Gastrocnemius medialis (tissue), 4 donors: Measurements from ENCODE around the gene SMO. TPM values are rescaled to one million over a fixed set of nuclear protein-coding genes. Genes with fewer than 3 reads are reported as not detected.

Experiments
- ATAC-seq, 2 donors: fragments of 150-250 bp; one replicate each; pipeline ENCODE4 v1.9.1; 2016
- DNase-seq, 2 donors: peaks; one replicate each; pipeline ENCODE4 v3.0.0-alpha.2; 2019
- H3K27ac ChIP-seq, 4 donors: fragments of 200-600 bp; sonication (generic); 1 replicate in 1 of 4; 2 replicates in 3 of 4; pipeline ENCODE4 v1.5.1; 2016 to 2018; ENCODE audit warnings: mild to moderate bottlenecking in 2 of 4, moderate library complexity in 1 of 4
- H3K27me3 ChIP-seq, 3 donors: fragments of 200-600 bp; sonication (generic) in 2 of 3; 1 replicate in 1 of 3; 2 replicates in 2 of 3; pipeline versions ENCODE4 v1.5.1 to v1.6.0; 2016 to 2019; ENCODE audit warnings: mild to moderate bottlenecking in 1 of 3, moderate library complexity in 1 of 3
- H3K36me3 ChIP-seq, 2 donors: fragments of 200-600 bp; sonication (generic) in 1 of 2; one replicate each; pipeline ENCODE4 v1.5.1; 2017 to 2018
- H3K4me1 ChIP-seq, 2 donors: fragments of 200-600 bp; sonication (generic) in 1 of 2; one replicate each; pipeline ENCODE4 v1.5.1; 2016 to 2017; ENCODE audit warnings: mild to moderate bottlenecking in 2 of 2
- H3K4me3 ChIP-seq, 4 donors: fragments of 200-600 bp; sonication (generic) in 3 of 4; 1 replicate in 1 of 4; 2 replicates in 3 of 4; pipeline ENCODE4 v1.5.1; 2016 to 2019; ENCODE audit warnings: mild to moderate bottlenecking in 2 of 4
- H3K9me3 ChIP-seq, 3 donors: fragments of 200-600 bp; sonication (generic) in 2 of 3; 1 replicate in 1 of 3; 2 replicates in 2 of 3; pipeline ENCODE4 v1.5.1; 2016 to 2019
- POLR2A ChIP-seq, 2 donors: fragments of 450-650 bp; IDR thresholded peaks; one replicate each; pipeline ENCODE4 v1.6.1; 2017; ENCODE audit warnings: antibody characterized with exemption in 2 of 2, mild to moderate bottlenecking in 2 of 2, moderate library complexity in 2 of 2
- in situ Hi-C, 4 donors: fragments of 200-750 bp; cut with MboI; loops; one replicate each; pipeline versions ENCODE4 v1.15.0 to v1.8.0; 2017; ENCODE audit warnings: low sequenced_read_pairs in 4 of 4
- intact Hi-C: fragments of 100-400 bp; cut with DNase I; formaldehyde crosslinking; loops from one replicate; pipeline ENCODE4 v1.15.1; 2023; ENCODE audit warnings: low total_unique reads
- total RNA-seq, 4 donors: library from RNA; depleted of rRNA; stranded (reverse); fragments of >200 nt; gene quantifications; one replicate each; pipeline versions ENCODE4 v1.1.0 to v1.2.3, GENCODE V29; 2016
- TF ChIP-seq, protein P1 (sequence below), 5 experiments: fragments of 450-650 bp in 3 of 5; fragments of 200-600 bp in 2 of 5; sonication (generic) in 2 of 5; IDR thresholded peaks in 4 of 5; conservative IDR thresholded peaks in 1 of 5; 1 replicate in 4 of 5; 2 replicates in 1 of 5; pipeline ENCODE4 v1.5.1; 2016 to 2019; ENCODE audit warnings: antibody characterized with exemption in 5 of 5, mild to moderate bottlenecking in 3 of 5, moderate library complexity in 3 of 5

The SMO gene
- total RNA-seq, 4 donors from 2014 or later: 1.1 to 1.6 (median 1.2) TPM

- DNase-seq (peak in 1 of 2 donors; percentile 42), ATAC-seq (peak; percentile 44 to 46)
- intact Hi-C loops (loop anchor here (2.0 to 10.0 kb wide), 4 partner anchors 45 to 1719 kb away; partner anchors contain the start of gene NRF1), in situ Hi-C loops (no loop called here)
- TF ChIP-seq, protein P1, sequence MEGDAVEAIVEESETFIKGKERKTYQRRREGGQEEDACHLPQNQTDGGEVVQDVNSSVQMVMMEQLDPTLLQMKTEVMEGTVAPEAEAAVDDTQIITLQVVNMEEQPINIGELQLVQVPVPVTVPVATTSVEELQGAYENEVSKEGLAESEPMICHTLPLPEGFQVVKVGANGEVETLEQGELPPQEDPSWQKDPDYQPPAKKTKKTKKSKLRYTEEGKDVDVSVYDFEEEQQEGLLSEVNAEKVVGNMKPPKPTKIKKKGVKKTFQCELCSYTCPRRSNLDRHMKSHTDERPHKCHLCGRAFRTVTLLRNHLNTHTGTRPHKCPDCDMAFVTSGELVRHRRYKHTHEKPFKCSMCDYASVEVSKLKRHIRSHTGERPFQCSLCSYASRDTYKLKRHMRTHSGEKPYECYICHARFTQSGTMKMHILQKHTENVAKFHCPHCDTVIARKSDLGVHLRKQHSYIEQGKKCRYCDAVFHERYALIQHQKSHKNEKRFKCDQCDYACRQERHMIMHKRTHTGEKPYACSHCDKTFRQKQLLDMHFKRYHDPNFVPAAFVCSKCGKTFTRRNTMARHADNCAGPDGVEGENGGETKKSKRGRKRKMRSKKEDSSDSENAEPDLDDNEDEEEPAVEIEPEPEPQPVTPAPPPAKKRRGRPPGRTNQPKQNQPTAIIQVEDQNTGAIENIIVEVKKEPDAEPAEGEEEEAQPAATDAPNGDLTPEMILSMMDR (IDR thresholded peaks at IDR 0.05 in 4 of 5, conservative IDR thresholded peaks at IDR 0.05 in 1 of 5): no peak
- TF ChIP-seq POLR2A (IDR thresholded peaks at IDR 0.05): no peak
- peak overlapping the region; percentile 91 to 98 (median 94) for H3K27ac ChIP-seq
- H3K4me3 ChIP-seq: peak overlapping the region; percentile 67 to 82 (median 70)
- no peaks in the 10 kb centered on the region for H3K36me3 ChIP-seq
- peaks cover 34 to 39% of the 10 kb centered on the region in 2 donors for H3K4me1 ChIP-seq
- H3K9me3 ChIP-seq: no peaks in the 10 kb centered on the region
- H3K27me3 ChIP-seq: no peaks in the 10 kb centered on the region
These were observed 36.9 kb downstream of the SMO start for GRCh38 chr7:129225206-129225930.

DNA sequence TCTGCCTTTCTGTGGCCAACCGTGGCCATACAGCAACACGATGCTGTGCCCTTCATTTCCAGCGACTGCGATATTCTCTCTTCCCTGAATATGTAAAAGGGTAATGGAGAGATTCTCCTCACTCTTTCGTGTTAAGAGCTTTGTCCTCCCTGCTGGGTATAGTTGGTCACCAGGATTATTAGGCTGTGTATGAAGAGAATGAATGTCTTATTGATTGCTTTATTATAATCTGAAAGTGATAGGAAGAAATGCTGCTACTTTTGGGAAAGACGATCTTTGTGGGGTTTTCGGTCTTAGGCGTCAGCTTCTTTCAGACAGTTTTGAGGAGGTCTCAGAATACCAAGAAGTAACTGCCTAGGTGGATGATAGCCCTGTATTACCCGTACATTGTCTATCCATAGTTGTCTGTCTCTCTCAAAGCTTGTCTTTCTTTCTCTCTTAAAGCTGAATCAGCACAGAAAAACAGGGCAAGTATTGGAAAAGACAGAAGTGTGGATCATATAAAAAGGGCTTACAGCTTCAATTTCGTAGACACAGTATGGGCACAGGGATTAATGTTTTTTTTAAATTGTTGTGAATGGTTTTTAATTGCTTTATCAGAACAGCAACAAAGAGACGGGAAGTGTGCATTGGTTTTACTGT, 37.6 kb downstream of the SMO start:
- no peaks in the 10 kb centered on the region for H3K9me3 ChIP-seq
- in situ Hi-C loops (no loop called here), intact Hi-C loops (loop anchor here (2.0 to 10.0 kb wide), 4 partner anchors 45 to 1719 kb away; partner anchors contain the start of gene NRF1)
- no peak for ATAC-seq
- H3K4me3 ChIP-seq: peak overlapping the region; percentile 67 to 82 (median 70)
- TF ChIP-seq, protein P1 (IDR thresholded peaks at IDR 0.05 in 4 of 5, conservative IDR thresholded peaks at IDR 0.05 in 1 of 5): no peak
- TF ChIP-seq POLR2A (IDR thresholded peaks at IDR 0.05): no peak
- no peaks in the 10 kb centered on the region for H3K36me3 ChIP-seq
- peaks cover 34 to 40% of the 10 kb centered on the region in 2 donors for H3K4me1 ChIP-seq
- H3K27ac ChIP-seq: peak overlapping the region; percentile 91 to 98 (median 94)
- no peak for DNase-seq
- H3K27me3 ChIP-seq: no peaks in the 10 kb centered on the region

- in situ Hi-C loops (no loop called here), intact Hi-C loops (loop anchor here (10.0 kb wide), 2 partner anchors 387 to 1717 kb away; partner anchors contain the start of gene NRF1)
- peak overlapping the region in 1 of 4 donors; percentile 8 for H3K27ac ChIP-seq
- no peak overlapping the region for H3K4me3 ChIP-seq
- TF ChIP-seq, protein P1 (IDR thresholded peaks at IDR 0.05 in 4 of 5, conservative IDR thresholded peaks at IDR 0.05 in 1 of 5): no peak
- no peak for TF ChIP-seq POLR2A (IDR thresholded peaks at IDR 0.05)
- H3K27me3 ChIP-seq: no peaks in the 10 kb centered on the region
- H3K36me3 ChIP-seq: no peaks in the 10 kb centered on the region
- H3K9me3 ChIP-seq: no peaks in the 10 kb centered on the region
- H3K4me1 ChIP-seq: peaks cover 43 to 52% of the 10 kb centered on the region in 2 donors
- ATAC-seq (no peak), DNase-seq (no peak)
These were observed 39.5 kb downstream of the SMO start for GRCh38 chr7:129227646-129228578.

GRCh38 chr7:129228633-129229032, 40.2 kb downstream of the SMO start:
- no peaks in the 10 kb centered on the region for H3K9me3 ChIP-seq
- H3K4me3 ChIP-seq: no peak overlapping the region
- no peak for DNase-seq
- no peak for TF ChIP-seq POLR2A (IDR thresholded peaks at IDR 0.05)
- TF ChIP-seq, protein P1 (IDR thresholded peaks at IDR 0.05 in 4 of 5, conservative IDR thresholded peaks at IDR 0.05 in 1 of 5): no peak
- intact Hi-C loops: loop anchor here (10.0 kb wide), 2 partner anchors 386 to 1716 kb away; partner anchors contain the start of gene NRF1
- H3K36me3 ChIP-seq: no peaks in the 10 kb centered on the region
- H3K27me3 ChIP-seq: no peaks in the 10 kb centered on the region
- H3K4me1 ChIP-seq: peaks cover 42 to 52% of the 10 kb centered on the region in 2 donors
- in situ Hi-C loops: no loop called here
- H3K27ac ChIP-seq: no peak overlapping the region
- no peak for ATAC-seq
